ENCODE data around the gene ABCA5. TPM values are rescaled to one million over a fixed set of nuclear protein-coding genes. Genes with fewer than 3 reads are reported as not detected.

Gene ABCA5
- polyA plus RNA-seq, 1 donor (not counting 4 experiments of a cell fraction or from before 2014, with no cell fraction given): 11.1 TPM

DNA sequence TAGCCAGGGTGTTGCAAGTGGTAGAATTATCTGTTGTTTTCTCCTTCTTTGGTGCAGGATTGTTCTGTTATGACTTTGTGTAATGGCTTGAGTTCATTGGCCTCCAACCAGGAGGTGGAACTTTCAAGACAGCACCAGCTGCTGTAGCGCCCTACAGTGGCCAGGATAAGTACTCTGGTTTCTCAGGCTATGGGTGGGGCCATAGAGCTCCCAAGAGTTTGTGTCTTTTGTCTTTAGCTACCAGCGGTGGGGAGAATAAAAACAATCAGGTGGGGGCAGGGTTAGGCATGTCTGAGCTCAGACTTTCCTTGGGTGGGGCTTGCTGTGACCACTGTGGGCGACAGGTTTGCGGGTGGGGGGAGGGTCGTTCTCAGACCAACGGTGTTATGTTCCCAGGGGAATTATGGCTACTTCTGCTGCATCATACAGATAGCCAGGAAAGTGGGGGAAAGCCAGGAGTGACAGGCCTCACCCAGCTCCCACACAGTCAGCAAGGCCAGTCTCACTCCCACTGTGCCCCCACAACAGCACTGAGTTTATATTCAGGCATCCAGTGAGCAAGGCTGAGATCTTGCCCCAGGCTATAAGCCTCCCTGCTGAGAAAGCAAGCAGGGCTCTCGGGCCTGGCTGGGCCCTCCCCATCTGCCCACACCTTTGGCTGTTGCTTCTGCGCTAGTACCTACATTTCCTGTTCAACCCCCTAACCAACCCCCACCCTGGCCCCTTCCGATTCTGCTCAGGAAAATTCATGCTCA lies 113.7 kb downstream of the ABCA5 start:
- H3K9me1 ChIP-seq (ENCODE audit: control insufficient read depth, extremely low read depth, insufficient read depth, low read length): no peaks in the 10 kb centered on the region
- no peaks in the 10 kb centered on the region for H3K36me3 ChIP-seq (ENCODE audit: control insufficient read depth in 2 of 2, extremely low read depth in 1 of 2, insufficient read depth in 2 of 2, low read length in 2 of 2)
- H2AFZ ChIP-seq (ENCODE audit: control insufficient read depth, low read length): no peak overlapping the region
- FAIRE-seq: no peak
- H3K79me2 ChIP-seq (ENCODE audit: control insufficient read depth, insufficient read depth, low read length): no peaks in the 10 kb centered on the region
- no peak overlapping the region for H3K4me2 ChIP-seq (ENCODE audit: control insufficient read depth, extremely low read depth, insufficient read depth, low read depth, low read length)
- no peaks in the 10 kb centered on the region for H3K4me1 ChIP-seq (ENCODE audit: control insufficient read depth, extremely low read depth, insufficient read depth, low read length)
- no peaks in the 10 kb centered on the region for H4K20me1 ChIP-seq (ENCODE audit: control insufficient read depth, extremely low read depth, insufficient read depth, low read length)
- no peaks in the 10 kb centered on the region for H3K9me3 ChIP-seq (ENCODE audit: control insufficient read depth, low read depth, low read length)
- H3K9ac ChIP-seq (ENCODE audit: control insufficient read depth, extremely low read depth, insufficient read depth, low read length): no peak overlapping the region
- dilution Hi-C loops (cut with MboI; ENCODE audit: extremely low pct_ligation_motif_present, low sequenced_read_pairs): no loop called here
- DNase-seq (ENCODE audit: low read depth, low spot score): no peak
- TF ChIP-seq, protein P1, sequence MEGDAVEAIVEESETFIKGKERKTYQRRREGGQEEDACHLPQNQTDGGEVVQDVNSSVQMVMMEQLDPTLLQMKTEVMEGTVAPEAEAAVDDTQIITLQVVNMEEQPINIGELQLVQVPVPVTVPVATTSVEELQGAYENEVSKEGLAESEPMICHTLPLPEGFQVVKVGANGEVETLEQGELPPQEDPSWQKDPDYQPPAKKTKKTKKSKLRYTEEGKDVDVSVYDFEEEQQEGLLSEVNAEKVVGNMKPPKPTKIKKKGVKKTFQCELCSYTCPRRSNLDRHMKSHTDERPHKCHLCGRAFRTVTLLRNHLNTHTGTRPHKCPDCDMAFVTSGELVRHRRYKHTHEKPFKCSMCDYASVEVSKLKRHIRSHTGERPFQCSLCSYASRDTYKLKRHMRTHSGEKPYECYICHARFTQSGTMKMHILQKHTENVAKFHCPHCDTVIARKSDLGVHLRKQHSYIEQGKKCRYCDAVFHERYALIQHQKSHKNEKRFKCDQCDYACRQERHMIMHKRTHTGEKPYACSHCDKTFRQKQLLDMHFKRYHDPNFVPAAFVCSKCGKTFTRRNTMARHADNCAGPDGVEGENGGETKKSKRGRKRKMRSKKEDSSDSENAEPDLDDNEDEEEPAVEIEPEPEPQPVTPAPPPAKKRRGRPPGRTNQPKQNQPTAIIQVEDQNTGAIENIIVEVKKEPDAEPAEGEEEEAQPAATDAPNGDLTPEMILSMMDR (optimal IDR thresholded peaks at IDR 0.05 in 1 of 3, IDR thresholded peaks at IDR 0.05 in 1 of 3, conservative IDR thresholded peaks at IDR 0.05 in 1 of 3; ENCODE audit: extremely low read depth in 1 of 3, insufficient read depth in 2 of 3, low read length in 3 of 3): no peak
- H3K4me3 ChIP-seq (ENCODE audit: control insufficient read depth in 2 of 3, extremely low read depth in 1 of 3, insufficient read depth in 2 of 3, low read depth in 1 of 3, low read length in 3 of 3): no peak overlapping the region
- no peaks in the 10 kb centered on the region for H3K27me3 ChIP-seq (ENCODE audit: control insufficient read depth, extremely low read depth, insufficient read depth, low read length)
- H3K27ac ChIP-seq (ENCODE audit: control insufficient read depth, insufficient read depth, low read length): no peak overlapping the region

DNA sequence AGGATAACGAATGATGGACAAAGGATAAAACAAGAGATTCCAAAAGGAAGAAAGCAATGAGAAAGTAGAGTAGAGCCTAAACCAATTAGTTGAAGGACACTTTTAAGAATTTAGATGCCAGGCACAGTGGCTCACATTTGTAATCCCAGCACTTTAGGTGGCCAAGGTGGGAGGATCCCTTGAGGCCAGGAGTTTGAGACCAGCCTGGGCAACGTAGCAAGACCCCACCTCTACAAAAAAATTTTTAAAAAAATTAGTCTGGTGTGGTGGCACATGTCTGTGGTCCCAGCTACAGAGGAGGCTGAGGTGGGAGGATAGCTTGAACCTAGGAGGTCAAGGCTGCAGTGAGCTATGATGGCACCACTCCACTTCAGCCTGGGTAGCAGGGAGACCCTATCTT lies 118.3 kb downstream of the ABCA5 start:
- TF ChIP-seq EZH2 (IDR thresholded peaks at IDR 0.05; ENCODE audit: low read length): no peak
- TF ChIP-seq, protein P1 (optimal IDR thresholded peaks at IDR 0.05 in 1 of 3, IDR thresholded peaks at IDR 0.05 in 1 of 3, conservative IDR thresholded peaks at IDR 0.05 in 1 of 3; ENCODE audit: extremely low read depth in 1 of 3, insufficient read depth in 2 of 3, low read length in 3 of 3): no peak
- H3K4me1 ChIP-seq (ENCODE audit: control insufficient read depth, extremely low read depth, insufficient read depth, low read length): no peaks in the 10 kb centered on the region
- no peaks in the 10 kb centered on the region for H4K20me1 ChIP-seq (ENCODE audit: control insufficient read depth, extremely low read depth, insufficient read depth, low read length)
- H3K9me1 ChIP-seq (ENCODE audit: control insufficient read depth, extremely low read depth, insufficient read depth, low read length): no peaks in the 10 kb centered on the region
- no peak for FAIRE-seq
- no peaks in the 10 kb centered on the region for H3K79me2 ChIP-seq (ENCODE audit: control insufficient read depth, insufficient read depth, low read length)
- H3K27ac ChIP-seq (ENCODE audit: control insufficient read depth, insufficient read depth, low read length): no peak overlapping the region
- H3K4me3 ChIP-seq (ENCODE audit: control insufficient read depth in 2 of 3, extremely low read depth in 1 of 3, insufficient read depth in 2 of 3, low read depth in 1 of 3, low read length in 3 of 3): no peak overlapping the region
- dilution Hi-C loops (cut with MboI; ENCODE audit: extremely low pct_ligation_motif_present, low sequenced_read_pairs): no loop called here
- DNase-seq (ENCODE audit: low read depth, low spot score): no peak
- H3K9ac ChIP-seq (ENCODE audit: control insufficient read depth, extremely low read depth, insufficient read depth, low read length): no peak overlapping the region
- no peaks in the 10 kb centered on the region for H3K27me3 ChIP-seq (ENCODE audit: control insufficient read depth, extremely low read depth, insufficient read depth, low read length)
- H3K4me2 ChIP-seq (ENCODE audit: control insufficient read depth, extremely low read depth, insufficient read depth, low read depth, low read length): no peak overlapping the region
- no peak overlapping the region for H2AFZ ChIP-seq (ENCODE audit: control insufficient read depth, low read length)
- H3K9me3 ChIP-seq (ENCODE audit: control insufficient read depth, low read depth, low read length): no peaks in the 10 kb centered on the region
- H3K36me3 ChIP-seq (ENCODE audit: control insufficient read depth in 2 of 2, extremely low read depth in 1 of 2, insufficient read depth in 2 of 2, low read length in 2 of 2): no peaks in the 10 kb centered on the region

Measured in keratinocyte (primary cell).